NCI-H2171 treated with DMSO at 0.1 percent for 48 hours (cell line): Measurements from ENCODE around the gene UBAP2L.
"Not testable (repeated sequence)": the region's sequence is repeated elsewhere in the genome, so short reads cannot be mapped to it uniquely, and the experiment has no call there.

Experiments used
- DNase-seq: peaks from one replicate; lab custom pipeline; 2025; lab: John Stamatoyannopoulos, UW

The UBAP2L gene

GRCh38 chr1:154313066-154313356 is 92.3 kb downstream of the UBAP2L start:
- DNase-seq, result no peak

GRCh38 chr1:154314226-154314625 is 93.5 kb downstream of the UBAP2L start:
- not testable (repeated sequence) for DNase-seq

- DNase-seq, result no peak
Observed at GRCh38 chr1:154316704-154317103, 95.9 kb downstream of the UBAP2L start.

- DNase-seq, result no peak
Observed at GRCh38 chr1:154318386-154318785, 97.6 kb downstream of the UBAP2L start.
